H1 (cell line): ENCODE measurements around the gene ADAMTS3. TPM values are rescaled to one million over a fixed set of nuclear protein-coding genes. Genes with fewer than 3 reads are reported as not detected.

Experiments
- CTCF ChIA-PET: fragments of 300-600 bp; sonication (Branson Sonifier 250); formaldehyde crosslinking; loops from one replicate; lab custom pipeline; 2021; ENCODE audit not compliant: partially characterized antibody; lab: Charles Lee
- POLR2A ChIA-PET: fragments of 300-600 bp; sonication (Branson Sonifier 250); formaldehyde crosslinking; loops from one replicate; lab custom pipeline; 2021; ENCODE audit warnings: inconsistent platforms; ENCODE audit not compliant: partially characterized antibody; lab: Charles Lee
- DNase-seq, 2 experiments: peaks; one replicate each; pipeline versions ENCODE4 v3.0.0 to v3.0.0-alpha.2; 2010 to 2022; ENCODE audit warnings: low spot score in 2 of 2, low read depth in 1 of 2, mixed read lengths in 1 of 2
- FAIRE-seq: peaks from 2 replicates; lab custom pipeline; 2011; peaks lifted over from hg19 to GRCh38; lab: Jason Lieb, UNC
- H2AFZ ChIP-seq: 2 replicates; pipeline ENCODE4 v1.8.1; 2012; ENCODE audit warnings: low read length, inconsistent platforms
- H2AK5ac ChIP-seq: 2 replicates; pipeline ENCODE4 v1.6.1; 2013; ENCODE audit warnings: low read depth, low read length
- H2BK120ac ChIP-seq: replicated peaks from 2 replicates; pipeline ENCODE3; 2013; ENCODE audit warnings: low read depth, low read length, inconsistent platforms
- H2BK12ac ChIP-seq: 2 replicates; pipeline ENCODE4 v1.6.1; 2013; ENCODE audit warnings: low read depth, low read length
- H2BK15ac ChIP-seq: 2 replicates; pipeline ENCODE4 v1.6.1; 2013; ENCODE audit warnings: low read length
- H2BK20ac ChIP-seq: 2 replicates; pipeline ENCODE4 v1.6.1; 2013; ENCODE audit warnings: low read length
- H2BK5ac ChIP-seq: 2 replicates; pipeline ENCODE4 v1.6.1; 2013; ENCODE audit warnings: low read depth, low read length
- H3K14ac ChIP-seq: 2 replicates; pipeline ENCODE4 v1.6.1; 2013; ENCODE audit warnings: inconsistent platforms; ENCODE audit not compliant: insufficient read length
- H3K18ac ChIP-seq: 2 replicates; pipeline ENCODE4 v1.6.1; 2013; ENCODE audit warnings: low read length; ENCODE audit errors: extremely low read depth
- H3K23ac ChIP-seq: 2 replicates; pipeline ENCODE4 v1.6.1; 2013; ENCODE audit warnings: inconsistent platforms; ENCODE audit not compliant: insufficient read length
- H3K23me2 ChIP-seq: 2 replicates; pipeline ENCODE4 v1.6.1; 2013; ENCODE audit warnings: low read depth, low read length
- H3K27ac ChIP-seq: 2 replicates; pipeline ENCODE4 v1.6.1; 2011; ENCODE audit warnings: low read depth, low read length, inconsistent platforms
- H3K27me3 ChIP-seq, 4 experiments: replicated peaks in 1 of 4; 1 replicate in 1 of 4; 2 replicates in 3 of 4; pipeline versions ENCODE4 v1.6.1 to v1.8.1; 2011 to 2013; ENCODE audit warnings: low read length in 3 of 4, mild to moderate bottlenecking in 3 of 4, inconsistent platforms in 2 of 4, mixed read lengths in 2 of 4, moderate library complexity in 1 of 4; ENCODE audit not compliant: control insufficient read depth in 3 of 4, insufficient read depth in 3 of 4; ENCODE audit errors: extremely low read depth in 1 of 4
- H3K36me3 ChIP-seq, 4 experiments: 2 replicates each; pipeline versions ENCODE4 v1.6.1 to v1.8.1; 2011 to 2013; ENCODE audit warnings: mild to moderate bottlenecking in 4 of 4, low read length in 3 of 4, moderate library complexity in 2 of 4, control low read depth in 1 of 4, inconsistent platforms in 1 of 4; ENCODE audit not compliant: insufficient read depth in 4 of 4, control insufficient read depth in 2 of 4
- H3K4ac ChIP-seq: replicated peaks from 2 replicates; pipeline ENCODE3; 2013; ENCODE audit warnings: low read length, low read depth, mixed read lengths, inconsistent platforms; ENCODE audit not compliant: insufficient read length
- H3K4me1 ChIP-seq, 4 experiments: replicated peaks in 1 of 4; 1 replicate in 1 of 4; 2 replicates in 3 of 4; pipeline versions ENCODE4 v1.6.1 to v1.8.1; 2011 to 2013; ENCODE audit warnings: low read length in 3 of 4, inconsistent platforms in 2 of 4, mixed read lengths in 1 of 4; ENCODE audit not compliant: insufficient read depth in 4 of 4, control insufficient read depth in 3 of 4
- H3K4me2 ChIP-seq, 2 experiments: 2 replicates each; pipeline versions ENCODE4 v1.6.1 to v1.8.1; 2011 to 2013; ENCODE audit warnings: low read depth in 2 of 2, low read length in 2 of 2, control low read depth in 1 of 2, inconsistent platforms in 1 of 2, mild to moderate bottlenecking in 1 of 2; ENCODE audit not compliant: insufficient read depth in 1 of 2
- H3K4me3 ChIP-seq, 4 experiments: fragments of 200-600, 300-600 bp in 1 of 4; sonication (generic), shearing (Covaris generic), sonication (Bioruptor Twin) in 1 of 4; 2 replicates each; pipeline versions ENCODE4 v1.5.1 to v1.8.1; 2011 to 2016; ENCODE audit warnings: low read length in 4 of 4, low read depth in 3 of 4, control low read depth in 2 of 4, inconsistent platforms in 2 of 4, mild to moderate bottlenecking in 2 of 4, mixed read lengths in 1 of 4, moderate library complexity in 1 of 4; ENCODE audit not compliant: insufficient read depth in 2 of 4; ENCODE audit errors: extremely low read depth in 1 of 4
- H3K56ac ChIP-seq: replicated peaks from 2 replicates; pipeline ENCODE3; 2013; ENCODE audit warnings: low read depth, mild to moderate bottlenecking, mixed read lengths, low read length, inconsistent platforms; ENCODE audit not compliant: insufficient read length
- H3K79me1 ChIP-seq: 2 replicates; pipeline ENCODE4 v1.6.1; 2013; ENCODE audit warnings: low read depth, low read length, control low read depth
- H3K79me2 ChIP-seq, 2 experiments: 2 replicates each; pipeline versions ENCODE4 v1.6.1 to v1.8.1; 2012 to 2013; ENCODE audit warnings: low read length in 2 of 2, mild to moderate bottlenecking in 2 of 2, inconsistent platforms in 1 of 2; ENCODE audit not compliant: insufficient read depth in 2 of 2, control insufficient read depth in 1 of 2
- H3K9ac ChIP-seq, 4 experiments: replicated peaks in 1 of 4; 1 replicate in 1 of 4; 2 replicates in 3 of 4; pipeline versions ENCODE4 v1.6.1 to v1.8.1; 2011 to 2013; ENCODE audit warnings: low read depth in 3 of 4, low read length in 3 of 4, control low read depth in 2 of 4, mild to moderate bottlenecking in 2 of 4, moderate library complexity in 2 of 4, inconsistent platforms in 1 of 4; ENCODE audit errors: extremely low read depth in 1 of 4
- H3K9me3 ChIP-seq, 2 experiments: 2 replicates each; pipeline versions ENCODE4 v1.6.1 to v1.8.1; 2012 to 2013; ENCODE audit warnings: mild to moderate bottlenecking in 2 of 2, moderate library complexity in 2 of 2, control low read depth in 1 of 2, inconsistent platforms in 1 of 2, low read depth in 1 of 2, low read length in 1 of 2, mixed read lengths in 1 of 2; ENCODE audit not compliant: insufficient read depth in 2 of 2
- H4K20me1 ChIP-seq, 2 experiments: replicated peaks in 1 of 2; 2 replicates each; pipeline versions ENCODE3 to v1.8.1; 2011 to 2013; ENCODE audit warnings: inconsistent platforms in 2 of 2, low read length in 2 of 2, mild to moderate bottlenecking in 1 of 2; ENCODE audit not compliant: insufficient read depth in 2 of 2, control insufficient read depth in 1 of 2
- H4K5ac ChIP-seq: 2 replicates; pipeline ENCODE4 v1.6.1; 2013; ENCODE audit warnings: low read length, low read depth, mixed read lengths, inconsistent platforms; ENCODE audit not compliant: insufficient read length
- H4K8ac ChIP-seq: 2 replicates; pipeline ENCODE4 v1.8.0; 2013; ENCODE audit warnings: mild to moderate bottlenecking, moderate library complexity, low read length, inconsistent platforms; ENCODE audit not compliant: insufficient read depth; ENCODE audit errors: extremely low read depth
- H4K91ac ChIP-seq: replicated peaks from 2 replicates; pipeline ENCODE3; 2013; ENCODE audit warnings: low read length, mixed read lengths, inconsistent platforms; ENCODE audit not compliant: insufficient read length
- CTCF ChIP-seq, 3 experiments: IDR thresholded peaks; 1 replicate in 2 of 3; 2 replicates in 1 of 3; pipeline versions ENCODE4 v1.5.1 to v1.6.1; 2011; ENCODE audit warnings: low read length in 3 of 3, mild to moderate bottlenecking in 3 of 3, inconsistent platforms in 2 of 3, low read depth in 1 of 3, moderate library complexity in 1 of 3; ENCODE audit not compliant: insufficient read depth in 1 of 3; ENCODE audit errors: control extremely low read depth in 1 of 3
- EP300 ChIP-seq, 2 experiments: IDR thresholded peaks; 1 replicate in 1 of 2; 2 replicates in 1 of 2; pipeline ENCODE4 v1.6.1; 2011 to 2012; ENCODE audit warnings: low read depth in 2 of 2, low read length in 2 of 2, mild to moderate bottlenecking in 2 of 2, borderline replicate concordance in 1 of 2, inconsistent platforms in 1 of 2, moderate library complexity in 1 of 2
- NANOG ChIP-seq: IDR thresholded peaks from 2 replicates; pipeline ENCODE4 v1.6.1; 2011; ENCODE audit warnings: low read length, low read depth, mild to moderate bottlenecking, inconsistent platforms; ENCODE audit not compliant: insufficient read depth, poor library complexity, severe bottlenecking
- POU5F1 ChIP-seq: IDR thresholded peaks from 2 replicates; pipeline ENCODE4 v1.6.1; 2011; ENCODE audit warnings: low read depth, mild to moderate bottlenecking, low read length, moderate library complexity
- RBBP5 ChIP-seq: IDR thresholded peaks from 2 replicates; pipeline ENCODE4 v1.7.1; 2012; ENCODE audit warnings: low read depth, mild to moderate bottlenecking, inconsistent platforms, low read length, moderate library complexity, borderline replicate concordance
- RFX5 ChIP-seq: IDR thresholded peaks from 2 replicates; pipeline ENCODE4 v1.6.1; 2011; ENCODE audit warnings: low read depth, low read length, improper control_type of control experiment, borderline replicate concordance
- RXRA ChIP-seq: IDR thresholded peaks from 2 replicates; pipeline ENCODE4 v1.6.1; 2011; ENCODE audit warnings: low read depth, mild to moderate bottlenecking, low read length, moderate library complexity; ENCODE audit not compliant: insufficient read depth
- TEAD4 ChIP-seq: IDR thresholded peaks from 2 replicates; pipeline ENCODE4 v1.6.1; 2012; ENCODE audit warnings: low read depth, low read length, inconsistent platforms, mixed read lengths
- YY1 ChIP-seq: IDR thresholded peaks from 2 replicates; pipeline ENCODE4 v1.6.1; 2011; ENCODE audit warnings: low read depth, mild to moderate bottlenecking, low read length
- WGBS, 2 experiments: shearing (Covaris generic) in 1 of 2; methylation state at CpG; one replicate each; pipeline versions ENCODE4 v1.1.6 to v1.1.7; 2013 to 2015; ENCODE audit warnings: low lambda C conversion rate in 2 of 2, mixed read lengths in 2 of 2, inconsistent platforms in 1 of 2, low coverage in 1 of 2, missing lambda C conversion rate in 1 of 2; ENCODE audit not compliant: insufficient replicate concordance in 2 of 2, insufficient coverage in 1 of 2, insufficient read length in 1 of 2; ENCODE audit errors: extremely low coverage in 1 of 2, missing lambda C conversion rate in 1 of 2; 5-methylcytosine and 5-hydroxymethylcytosine counted together
- polyA plus RNA-seq, 7 experiments: library from polyadenylated mRNA; depleted of rRNA in 3 of 7; stranded (reverse) in 5 of 7; unstranded in 2 of 7; fragments of >200 nt in 5 of 7; fragments of 200-250 nt in 2 of 7; gene quantifications; 1 replicate in 5 of 7; 2 replicates in 1 of 7; 4 replicates in 1 of 7; pipeline versions ENCODE4 v1.2.1 to v1.2.3, GENCODE V29; 2011 to 2013; ENCODE audit warnings: missing spikeins in 2 of 7, mixed read lengths in 2 of 7
- total RNA-seq: library from RNA; stranded (reverse); fragmentation: NEBNext Ultra II Directional; extraction: Animal tissue kit (Norgen Biotek cat#: 25700); gene quantifications from 2 replicates; pipeline ENCODE4 v1.2.1, GENCODE V29; 2021

ADAMTS3 gene
- total and polyA plus RNA-seq, 2 of the 8 experiments (the other 6 are each of a cell fraction or from before 2014, with no cell fraction given): 1.3 to 3.4 TPM

DNA sequence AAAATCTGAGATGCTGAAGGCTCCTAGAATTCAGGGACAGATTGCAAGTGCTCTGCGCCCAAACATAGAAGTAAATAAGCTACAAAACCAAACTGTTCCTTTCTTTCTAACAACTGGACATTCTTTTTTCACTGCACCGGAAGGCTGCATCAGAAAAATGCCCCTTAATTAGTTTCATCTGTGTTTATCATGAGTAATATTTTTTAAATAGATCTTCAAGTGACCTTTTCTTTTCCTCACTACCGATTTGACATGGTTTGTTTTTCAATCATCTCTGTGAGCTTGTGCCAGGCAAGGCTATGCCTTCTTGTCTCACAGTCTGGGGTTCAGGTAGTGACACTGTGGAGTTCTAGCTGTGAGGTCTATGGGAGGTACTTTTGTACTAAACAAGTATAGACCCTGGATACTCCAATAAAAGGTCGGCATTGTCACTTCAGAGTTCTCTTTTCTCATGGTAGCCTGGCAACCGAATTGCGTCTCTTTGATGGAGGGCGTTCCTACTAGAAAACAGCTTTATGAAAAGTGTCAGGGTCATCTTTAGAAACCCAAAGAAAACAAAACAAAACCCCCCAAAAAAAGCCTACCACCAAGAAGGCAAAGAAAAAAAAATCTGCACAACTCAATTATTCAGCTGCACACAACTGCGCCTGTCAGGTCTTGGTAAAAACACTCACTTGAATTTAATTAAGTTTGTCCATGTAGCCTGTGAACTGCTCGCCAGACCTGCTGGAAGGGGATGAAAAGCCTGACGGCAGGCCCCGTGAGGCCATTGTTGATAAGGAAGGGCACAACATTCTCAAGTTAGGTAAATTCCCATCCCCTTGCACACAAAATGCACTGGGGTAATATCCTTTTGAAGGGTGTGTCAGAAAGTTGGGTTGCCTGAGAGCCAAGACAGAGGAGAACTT lies 22.8 kb upstream of the ADAMTS3 start:
- Histone ChIP-seq H2AFZ (no peak overlapping the region), H4K91ac (no peak overlapping the region), H2BK20ac (no peak overlapping the region), H3K27me3 (no peaks in the 10 kb centered on the region), H3K4me2 (no peak overlapping the region), H3K14ac (no peak overlapping the region), H3K18ac (no peak overlapping the region), H3K4me3 (no peak overlapping the region), H4K20me1 (no peaks in the 10 kb centered on the region), H3K23ac (no peak overlapping the region), H2BK12ac (no peak overlapping the region), H3K56ac (no peak overlapping the region), H4K8ac (no peak overlapping the region), H3K23me2 (no peaks in the 10 kb centered on the region), H2BK15ac (no peak overlapping the region), H2BK120ac (no peak overlapping the region), H2BK5ac (no peak overlapping the region), H3K4ac (no peak overlapping the region), H2AK5ac (no peak overlapping the region), H4K5ac (no peak overlapping the region), H3K9ac (no peak overlapping the region), H3K36me3 (no peaks in the 10 kb centered on the region), H3K9me3 (peaks cover 0 to 15% of the 10 kb centered on the region in 2 experiments; a peak in 1 of 4 replicates), H3K79me2 (no peaks in the 10 kb centered on the region), H3K79me1 (no peaks in the 10 kb centered on the region), H3K4me1 (no peaks in the 10 kb centered on the region), H3K27ac (no peak overlapping the region)
- no peak for FAIRE-seq
- ChIA-PET CTCF (no interaction called here), POLR2A (no interaction called here)
- no peak for DNase-seq
- WGBS, 2 experiments: 84% methylated on average over 11 of the region's 11 CpGs; no CpG with 5 or more reads in 1 of the 2 experiments
- no peak for TF ChIP-seq RBBP5
- TF ChIP-seq YY1: no peak
- TF ChIP-seq NANOG: no peak
- TF ChIP-seq POU5F1: no peak
- no peak for TF ChIP-seq EP300 (IDR thresholded peaks at IDR 0.05; ENCODE audit: borderline replicate concordance in 1 of 2, low read depth in 2 of 2, low read length in 2 of 2)
- TF ChIP-seq TEAD4: no peak
- TF ChIP-seq RFX5: no peak
- TF ChIP-seq RXRA: no peak
- no peak for TF ChIP-seq CTCF (IDR thresholded peaks at IDR 0.05; ENCODE audit: control extremely low read depth in 1 of 3, insufficient read depth in 1 of 3, low read depth in 1 of 3, low read length in 3 of 3)
